Spleen (tissue), 11 donors: ENCODE results near the gene ZNF174. TPM values are rescaled to one million over a fixed set of nuclear protein-coding genes. Genes with fewer than 3 reads are reported as not detected.
A peak's percentile ranks its signal among the peaks of the same experiment; 100 is the strongest.

Experiments
- DNase-seq: peaks from one replicate; pipeline ENCODE4 v3.0.0-alpha.2; 2020
- H3K27ac ChIP-seq, 8 donors: fragments of 200-600 bp; sonication (generic) in 7 of 8; 1 replicate in 4 of 8; 2 replicates in 4 of 8; pipeline versions ENCODE4 v1.5.0 to v1.8.0; 2016 to 2021; ENCODE audit warnings: inconsistent platforms in 4 of 8, mild to moderate bottlenecking in 4 of 8, moderate library complexity in 1 of 8
- H3K27me3 ChIP-seq, 7 donors: fragments of 200-600 bp; sonication (generic) in 6 of 7; replicated peaks in 1 of 7; 1 replicate in 4 of 7; 2 replicates in 3 of 7; pipeline versions ENCODE4 v1.5.0 to v1.8.0; 2016 to 2021; ENCODE audit warnings: inconsistent platforms in 3 of 7, mild to moderate bottlenecking in 1 of 7
- H3K36me3 ChIP-seq, 6 donors: fragments of 200-600 bp; sonication (generic) in 5 of 6; 1 replicate in 4 of 6; 2 replicates in 2 of 6; pipeline versions ENCODE4 v1.5.0 to v1.8.0; 2016 to 2021; ENCODE audit warnings: inconsistent platforms in 2 of 6
- H3K4me1 ChIP-seq, 6 donors: fragments of 200-600 bp; sonication (generic) in 5 of 6; 1 replicate in 3 of 6; 2 replicates in 3 of 6; pipeline versions ENCODE4 v1.5.0 to v1.8.0; 2016 to 2021; ENCODE audit warnings: inconsistent platforms in 3 of 6
- H3K4me3 ChIP-seq, 8 donors: fragments of 200-600 bp; sonication (generic) in 7 of 8; 1 replicate in 4 of 8; 2 replicates in 4 of 8; pipeline versions ENCODE4 v1.5.0 to v1.8.0; 2016 to 2021; ENCODE audit warnings: inconsistent platforms in 4 of 8, mild to moderate bottlenecking in 4 of 8, moderate library complexity in 2 of 8
- H3K9me3 ChIP-seq, 8 donors: fragments of 200-600 bp; sonication (generic) in 7 of 8; 1 replicate in 4 of 8; 2 replicates in 4 of 8; pipeline versions ENCODE4 v1.5.0 to v1.8.0; 2016 to 2021; ENCODE audit warnings: inconsistent platforms in 4 of 8
- CTCF ChIP-seq, 11 experiments: fragments of 200-600 bp in 7 of 11; fragments of 450-650 bp in 4 of 11; sonication (generic) in 4 of 11; IDR thresholded peaks in 8 of 11; conservative IDR thresholded peaks in 3 of 11; 1 replicate in 7 of 11; 2 replicates in 4 of 11; pipeline versions ENCODE4 v1.4.0 to v1.8.0; 2016 to 2021; ENCODE audit warnings: antibody characterized with exemption in 11 of 11, inconsistent platforms in 4 of 11, mild to moderate bottlenecking in 1 of 11
- POLR2A ChIP-seq, 3 donors: fragments of 450-650 bp; IDR thresholded peaks; one replicate each; pipeline ENCODE4 v1.5.1; 2017; ENCODE audit warnings: antibody characterized with exemption in 3 of 3, mild to moderate bottlenecking in 1 of 3
- POLR2AphosphoS5 ChIP-seq, 3 donors: sonication (generic); formaldehyde crosslinking; IDR thresholded peaks; one replicate each; pipeline ENCODE4 v1.5.1; 2017; ENCODE audit warnings: antibody characterized with exemption in 3 of 3
- WGBS, 5 donors: extraction: QIAGEN DNeasy Blood & Tissue Kit in 3 of 5; methylation state at CpG; one replicate each; pipeline versions ENCODE4 v1.1.5 to v1.1.7; 2013 to 2018; 5-methylcytosine and 5-hydroxymethylcytosine counted together
- intact Hi-C: fragments of 100-400 bp; cut with DNase I; formaldehyde crosslinking; loops from one replicate; pipeline ENCODE4 v1.15.0; 2023; ENCODE audit warnings: low total_unique reads
- polyA plus RNA-seq, 3 donors: library from polyadenylated mRNA; stranded (reverse); fragments of 200-250 nt; gene quantifications; one replicate each; pipeline ENCODE4 v1.2.1, GENCODE V29; 2013
- total RNA-seq, 7 donors: library from RNA; depleted of rRNA in 3 of 7; stranded (reverse); fragments of >200 nt in 3 of 7; fragmentation: NEBNext Ultra II Directional in 4 of 7; extraction: Animal tissue kit (Norgen Biotek cat#: 25700) in 4 of 7; gene quantifications; one replicate each; pipeline versions ENCODE4 v1.1.0 to v1.2.1, GENCODE V29; 2016 to 2021
- donor health status: healthy with polysubstance abuse.
- donor health status: DM: no; HTN: no; CAD: no; lungs with moderate emphysema.
- donor health status: DM: no; HTN: no; CAD: no.
- donor health status: Bipolar disorder and iron deficiency.
- donor health status: healthy.
- donor health status: DM: no; HTN: no; CAD: no.
- donor health status: DM: yes; HTN: yes; CAD: no.

Gene ZNF174
- total and polyA plus RNA-seq, 10 donors, result 3.0 to 16.1 (median 10.7) TPM

- no peak for DNase-seq
- Histone ChIP-seq H3K9me3 (no peaks in the 10 kb centered on the region), H3K4me3 (no peak overlapping the region), H3K27me3 (no peaks in the 10 kb centered on the region), H3K27ac (no peak overlapping the region), H3K4me1 (peaks cover 8 to 57% (median 27%) of the 10 kb centered on the region in 6 donors), H3K36me3 (peaks cover 0 to 26% (median 2%) of the 10 kb centered on the region in 6 donors)
- intact Hi-C loops, result no loop called here
- TF ChIP-seq CTCF (IDR thresholded peaks at IDR 0.05 in 8 of 11, conservative IDR thresholded peaks at IDR 0.05 in 3 of 11), result no peak
- TF ChIP-seq POLR2AphosphoS5 (IDR thresholded peaks at IDR 0.05), result no peak
- no peak for TF ChIP-seq POLR2A (IDR thresholded peaks at IDR 0.05)
- 83 to 96% (median 92%) methylated on average over 5 of the region's 5 CpGs for WGBS, 5 donors
These were observed 53.1 kb downstream of the ZNF174 start for GRCh38 chr16:3454093-3454492.

- 77 to 87% (median 83%) methylated on average over 10 of the region's 10 CpGs for WGBS, 5 donors
- no peaks in the 10 kb centered on the region for H3K27me3 ChIP-seq
- H3K9me3 ChIP-seq, result no peaks in the 10 kb centered on the region
- H3K4me3 ChIP-seq, result no peak overlapping the region
- TF ChIP-seq CTCF (IDR thresholded peaks at IDR 0.05 in 8 of 11, conservative IDR thresholded peaks at IDR 0.05 in 3 of 11) (no peak), POLR2AphosphoS5 (IDR thresholded peaks at IDR 0.05) (no peak), POLR2A (IDR thresholded peaks at IDR 0.05) (no peak)
- intact Hi-C loops, result no loop called here
- peaks cover 14 to 60% (median 33%) of the 10 kb centered on the region in 6 donors for H3K4me1 ChIP-seq
- H3K27ac ChIP-seq, result peak overlapping the region in 1 of 8 donors; percentile 2
- H3K36me3 ChIP-seq, result peaks cover 0 to 20% (median 0%) of the 10 kb centered on the region in 6 donors
- no peak for DNase-seq
These were observed 53.7 kb downstream of the ZNF174 start for GRCh38 chr16:3454631-3455147.

- Histone ChIP-seq H3K9me3 (no peaks in the 10 kb centered on the region), H3K4me3 (peak overlapping the region; percentile 60 to 87 (median 72)), H3K4me1 (peaks cover 27 to 65% (median 56%) of the 10 kb centered on the region in 6 donors), H3K36me3 (peaks cover 0 to 10% (median 0%) of the 10 kb centered on the region in 6 donors), H3K27ac (peak overlapping the region; percentile 93 to 99 (median 98)), H3K27me3 (no peaks in the 10 kb centered on the region)
- WGBS, 5 donors, result 0 to 4% (median 2%) methylated on average over 3 to 83 of the region's 83 CpGs
- peak in 1 of 3 donors; percentile 53 for TF ChIP-seq POLR2A (IDR thresholded peaks at IDR 0.05)
- peak; percentile 90 to 93 (median 90) for TF ChIP-seq POLR2AphosphoS5 (IDR thresholded peaks at IDR 0.05)
- TF ChIP-seq CTCF (IDR thresholded peaks at IDR 0.05 in 8 of 11, conservative IDR thresholded peaks at IDR 0.05 in 3 of 11), result peak in 9 of 11 experiments; percentile 23 to 82 (median 65)
- DNase-seq, result peak; percentile 97
- intact Hi-C loops, result no loop called here
These were observed 56.6 kb downstream of the ZNF174 start for GRCh38 chr16:3457434-3458252.

GRCh38 chr16:3458278-3458851 is 57.4 kb downstream of the ZNF174 start:
- Histone ChIP-seq H3K4me1 (peaks cover 27 to 72% (median 58%) of the 10 kb centered on the region in 6 donors), H3K27ac (peak overlapping the region; percentile 93 to 99 (median 98)), H3K27me3 (no peaks in the 10 kb centered on the region), H3K4me3 (peak overlapping the region; percentile 60 to 87 (median 72)), H3K36me3 (peaks cover 0 to 11% (median 0%) of the 10 kb centered on the region in 6 donors), H3K9me3 (no peaks in the 10 kb centered on the region)
- WGBS, 5 donors, result 0 to 2% (median 1%) methylated on average over 24 to 47 of the region's 47 CpGs
- no peak for DNase-seq
- intact Hi-C loops, result no loop called here
- no peak for TF ChIP-seq CTCF (IDR thresholded peaks at IDR 0.05 in 8 of 11, conservative IDR thresholded peaks at IDR 0.05 in 3 of 11)
- no peak for TF ChIP-seq POLR2A (IDR thresholded peaks at IDR 0.05)
- TF ChIP-seq POLR2AphosphoS5 (IDR thresholded peaks at IDR 0.05), result no peak
